C1 segment of cervical spinal cord (tissue), 14 donors: ENCODE results near the gene LRRC63.

Experiments used
- DNase-seq, 14 donors: peaks; one replicate each; lab custom pipeline; 2025; lab: John Stamatoyannopoulos, UW

The LRRC63 gene

DNA sequence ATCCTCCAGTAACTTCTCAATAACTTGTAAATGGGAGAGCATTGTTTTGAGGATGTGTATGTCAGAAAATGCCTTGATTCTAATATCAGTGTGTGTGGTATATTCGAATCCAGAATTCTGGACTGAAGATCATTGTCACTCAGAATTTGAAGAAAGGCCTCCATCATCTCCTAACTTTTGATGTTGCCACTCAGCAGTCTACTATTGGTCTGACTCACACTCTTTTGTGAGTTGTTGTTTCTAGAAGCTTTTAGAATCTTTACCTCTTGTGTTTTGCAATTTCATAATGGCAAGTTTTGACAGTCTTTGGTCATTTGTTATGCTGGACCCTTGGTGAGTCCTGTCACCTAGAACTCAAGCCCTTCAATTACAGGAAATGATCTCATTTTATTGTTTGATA is 98.3 kb downstream of the LRRC63 start:
- no peak for DNase-seq

DNA sequence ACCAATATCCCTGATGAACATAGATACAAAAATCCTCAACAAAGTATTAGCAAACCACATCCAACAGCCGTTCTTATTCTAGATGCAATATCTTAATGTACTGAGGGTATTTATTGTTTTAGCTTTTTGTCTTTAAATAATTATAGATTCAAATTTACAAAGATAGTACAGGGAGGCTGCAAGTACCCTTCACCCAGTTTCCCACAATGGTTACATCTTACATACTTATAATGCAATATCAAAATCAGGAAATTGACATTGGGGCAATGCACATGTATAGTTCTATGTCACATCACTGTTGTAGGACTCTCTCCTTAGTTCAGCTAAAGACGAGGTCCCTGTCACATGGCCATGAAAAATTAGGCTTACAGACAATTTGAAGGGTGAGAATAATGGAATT is 99.5 kb downstream of the LRRC63 start:
- DNase-seq, result no peak

DNA sequence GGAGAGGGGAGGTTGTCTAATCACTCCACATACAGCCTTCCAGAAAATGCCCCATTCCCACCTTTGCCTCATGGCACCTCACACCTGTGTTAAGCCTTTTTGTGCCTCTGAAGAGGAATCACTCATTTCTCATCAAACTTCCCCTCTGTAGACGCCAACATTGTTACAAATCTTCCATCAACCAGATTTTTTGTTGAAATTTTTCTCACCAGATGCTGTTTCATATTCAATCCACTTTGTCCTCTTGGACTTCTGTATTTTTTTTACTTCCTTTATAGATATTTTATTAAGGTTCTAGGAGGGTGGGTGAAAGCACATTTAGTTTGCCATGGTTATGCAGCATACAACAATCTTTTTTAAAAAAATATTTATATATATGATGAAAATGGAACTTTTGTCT is 101.3 kb downstream of the LRRC63 start:
- DNase-seq, result no peak

DNA sequence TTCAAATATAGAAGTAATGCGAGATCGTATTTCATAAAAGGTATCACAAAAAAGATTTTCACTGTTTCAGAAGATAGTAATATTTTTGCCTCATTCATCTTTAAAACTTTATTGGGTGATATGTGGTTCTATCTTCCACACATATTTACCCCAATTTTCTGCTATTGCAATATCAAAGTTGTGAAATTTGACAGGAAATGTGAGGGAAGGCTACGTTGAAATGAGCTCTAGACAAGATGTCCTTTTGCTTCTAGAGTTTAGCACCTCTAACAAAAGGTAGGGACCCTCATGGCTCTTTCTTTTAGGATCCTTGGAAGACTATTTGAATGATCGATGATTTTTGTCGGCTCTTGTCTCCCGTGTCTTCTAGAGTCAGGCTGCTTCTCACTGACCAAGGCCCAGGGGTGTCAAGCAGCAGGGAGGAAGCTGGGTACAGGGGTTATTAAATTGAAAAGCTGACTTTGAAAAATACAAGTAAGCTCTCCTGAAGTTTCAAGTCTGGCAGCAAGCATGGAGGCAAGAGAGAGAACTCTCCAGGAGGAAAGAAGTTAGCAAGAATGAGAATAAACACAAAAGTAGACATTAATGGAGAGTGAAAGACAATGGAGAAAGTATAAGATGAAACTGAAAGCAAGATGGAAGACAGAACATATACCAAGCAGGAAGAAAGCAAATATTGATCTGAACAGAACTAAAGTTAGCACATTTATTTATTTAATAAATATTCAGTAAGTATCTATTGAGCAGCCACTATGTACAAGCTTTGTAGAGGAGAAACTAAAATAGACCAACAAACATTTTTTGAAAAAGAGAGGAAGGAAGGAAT is 101.9 kb downstream of the LRRC63 start:
- no peak for DNase-seq

DNA sequence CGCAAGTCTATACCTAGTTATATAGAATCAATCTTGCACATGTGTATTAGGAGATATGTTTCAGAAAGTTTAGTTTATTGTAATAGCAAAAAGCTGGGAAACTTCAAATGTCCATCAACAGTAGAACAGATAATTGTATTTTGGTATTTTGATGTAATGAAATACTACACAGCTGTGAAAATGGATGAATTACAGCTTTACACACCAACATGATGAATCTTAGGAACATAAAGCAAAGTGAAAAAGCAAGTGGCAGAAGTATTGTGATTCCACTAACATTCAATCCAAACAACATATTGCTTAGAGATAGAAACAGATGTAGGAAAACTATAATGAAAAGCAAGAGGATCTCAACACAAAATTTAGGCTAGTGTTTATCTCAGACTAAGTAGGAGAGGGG is 102.9 kb downstream of the LRRC63 start:
- no peak for DNase-seq

DNA sequence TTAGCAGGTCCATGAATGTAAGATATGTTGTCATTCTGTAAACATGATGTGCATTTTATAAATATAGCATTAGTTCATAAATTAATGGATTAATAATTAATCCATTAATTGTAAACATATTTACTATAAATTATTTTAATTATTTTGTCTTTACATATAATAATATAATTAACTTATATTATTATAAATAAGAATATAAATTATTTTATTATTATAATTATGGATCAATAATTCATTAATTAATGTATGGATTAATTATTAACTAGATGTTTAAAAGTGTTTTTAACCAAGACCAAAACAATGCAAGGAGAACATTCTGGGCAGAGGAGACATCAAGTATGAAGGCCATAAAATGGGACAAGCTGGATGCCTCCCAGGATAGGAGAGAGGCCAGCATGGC is 103.3 kb downstream of the LRRC63 start:
- no peak for DNase-seq

DNA sequence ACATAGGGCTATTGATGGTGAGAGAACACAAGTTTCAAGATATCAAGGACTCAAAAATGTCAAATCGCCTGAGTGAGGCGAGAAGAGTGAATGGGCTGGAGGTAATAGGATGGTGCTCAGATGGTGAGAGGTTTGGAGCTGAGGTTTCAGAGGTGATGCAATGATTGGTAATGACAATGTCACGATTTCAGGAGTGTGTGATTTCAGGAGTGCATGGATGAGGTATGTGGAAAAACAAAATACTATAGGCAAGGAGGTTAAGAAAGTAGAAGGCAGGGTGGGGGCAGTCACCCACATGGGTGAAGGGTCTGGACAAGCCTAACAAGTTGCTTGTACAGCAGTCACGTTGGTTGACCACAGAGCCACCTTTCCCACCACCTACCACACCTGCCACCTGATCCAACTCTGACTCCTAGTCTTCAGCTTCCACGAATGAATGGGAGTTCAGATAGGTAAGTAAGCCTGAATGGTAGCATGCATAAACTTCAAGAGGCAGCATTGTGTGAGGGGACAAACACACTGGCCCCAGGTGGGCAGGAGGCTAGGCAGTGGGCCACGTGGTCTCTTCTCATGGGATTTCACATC is 103.9 kb downstream of the LRRC63 start:
- no peak for DNase-seq

DNA sequence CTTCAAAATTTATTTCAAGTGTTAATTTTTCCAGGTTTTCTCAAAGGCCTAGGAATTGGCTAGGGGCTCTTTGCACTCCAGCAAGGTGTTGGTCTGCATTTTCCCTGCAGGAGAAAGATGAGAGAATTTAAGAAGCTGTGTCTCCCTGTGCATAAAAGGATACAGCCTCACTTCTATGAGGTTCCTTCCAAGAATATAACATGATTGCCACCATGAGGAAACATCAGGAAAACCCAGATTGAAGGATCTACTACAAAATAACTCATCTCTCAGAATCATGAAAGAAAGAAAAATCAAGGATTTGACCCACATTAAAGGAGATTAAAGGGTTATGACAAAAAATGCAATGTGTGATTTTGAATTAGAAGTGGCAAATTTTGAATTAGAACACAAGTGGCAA is 105.4 kb downstream of the LRRC63 start:
- DNase-seq, result no peak

DNA sequence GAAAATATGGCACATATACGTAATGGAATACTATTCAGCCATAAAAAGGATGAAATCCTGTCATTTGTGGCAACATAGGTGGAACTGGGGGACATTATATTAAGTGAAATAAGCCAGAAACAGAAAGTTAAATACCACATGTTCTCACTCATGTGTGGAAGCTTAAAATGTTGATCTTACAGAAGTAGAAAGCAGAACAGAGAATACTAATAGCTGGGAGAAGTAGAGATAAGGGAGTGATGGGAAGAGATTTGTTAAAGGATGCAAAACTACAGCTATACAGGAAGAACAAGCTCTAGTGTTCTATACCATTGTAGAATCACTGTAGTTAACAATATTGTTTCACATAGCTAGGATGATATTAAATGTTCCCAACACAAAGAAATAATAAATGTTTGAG is 107.3 kb downstream of the LRRC63 start:
- DNase-seq, result no peak

DNA sequence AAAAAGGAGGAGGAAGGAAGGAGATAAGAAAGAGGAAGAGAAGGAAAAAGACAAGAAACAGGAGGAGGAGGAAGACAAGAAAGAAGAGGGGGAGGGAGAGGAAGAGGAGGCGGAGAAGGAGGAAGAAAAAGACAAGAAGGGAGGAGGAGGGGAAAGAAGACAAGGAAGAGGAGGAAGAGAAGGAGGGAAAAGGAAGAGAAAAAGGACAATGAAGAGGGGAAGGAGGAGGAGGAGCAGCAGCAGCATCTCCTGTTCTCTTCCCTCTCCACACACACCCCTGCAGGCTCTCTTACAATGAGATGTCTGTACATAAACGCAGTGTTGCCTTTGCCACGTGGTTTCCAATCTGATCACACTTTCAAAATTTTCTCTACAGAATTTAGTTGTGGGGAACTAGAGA is 108.7 kb downstream of the LRRC63 start:
- no peak for DNase-seq

DNA sequence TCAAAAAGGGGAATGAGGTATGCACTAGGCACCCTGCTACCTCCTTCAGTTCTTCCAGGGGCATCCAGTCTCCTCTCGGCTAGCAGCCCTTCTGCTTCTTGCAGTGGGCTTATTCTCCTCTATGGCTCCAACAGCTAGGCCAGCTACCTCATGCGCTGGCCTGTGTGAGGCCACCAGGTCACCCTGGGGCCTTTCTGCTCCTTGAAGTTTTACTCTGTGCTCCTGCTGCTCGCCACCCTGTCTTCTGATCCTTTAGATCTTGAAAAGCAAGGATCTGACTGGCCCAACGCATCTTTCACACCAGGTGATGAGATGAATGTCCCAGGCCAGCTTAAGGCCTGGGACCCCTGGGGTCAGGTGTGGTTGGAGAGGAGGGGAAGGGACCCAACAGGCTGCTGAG is 109.1 kb downstream of the LRRC63 start:
- no peak for DNase-seq

DNA sequence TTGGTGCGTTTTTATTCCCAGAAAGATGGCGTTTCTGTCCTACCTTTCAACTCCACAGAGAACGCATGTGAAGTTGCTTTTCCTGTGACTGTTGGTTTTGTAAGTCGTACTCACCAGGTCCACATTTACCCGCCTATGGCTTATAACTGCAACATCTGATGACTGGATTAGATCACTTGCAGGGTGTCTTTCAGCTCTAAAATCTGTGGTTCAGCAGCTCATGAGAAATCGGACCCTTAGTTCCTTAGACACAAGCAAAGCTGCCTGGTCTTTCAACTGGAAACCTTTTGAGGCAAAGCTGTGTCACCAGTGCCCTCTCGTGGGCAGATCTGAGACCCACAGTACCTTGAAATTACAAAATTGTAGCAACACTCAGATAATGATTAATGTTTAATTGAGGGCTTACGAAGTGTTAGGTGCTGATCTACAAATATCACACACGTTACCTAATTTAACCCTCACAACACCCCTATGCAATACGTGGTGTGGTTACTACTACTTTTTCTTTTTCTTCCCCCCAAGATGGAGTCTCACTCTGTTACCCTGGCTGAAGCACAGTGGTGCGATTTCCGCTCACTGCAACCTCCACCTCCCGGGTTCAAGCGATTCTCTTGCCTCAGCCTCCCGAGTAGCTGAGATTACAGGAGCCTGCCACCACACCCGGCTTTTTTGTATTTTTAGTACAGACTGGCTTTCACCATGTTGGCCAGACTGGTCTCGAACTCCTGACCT is 109.9 kb downstream of the LRRC63 start:
- DNase-seq, result peak in 6 of 14 donors; percentile 2 to 32 (median 20)

DNA sequence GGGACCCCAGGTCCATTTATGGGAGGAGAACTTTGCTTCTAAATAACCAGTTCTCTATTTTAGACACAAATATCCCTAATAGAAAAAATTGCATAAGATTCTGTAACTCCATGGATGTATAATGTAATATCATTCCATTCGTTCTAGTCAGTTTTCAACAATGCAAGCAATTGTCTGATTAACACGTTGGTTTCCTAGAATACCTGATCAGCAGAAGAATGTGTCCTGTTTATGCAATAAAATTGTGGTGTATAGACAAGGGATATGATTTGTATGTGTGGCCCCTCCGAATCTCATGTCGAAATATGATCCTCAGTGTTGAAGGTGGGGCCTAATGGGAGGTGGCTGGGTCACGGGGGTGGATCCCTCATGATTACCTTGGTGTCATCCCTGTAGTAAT is 113.2 kb downstream of the LRRC63 start:
- DNase-seq, result no peak
